Lower leg skin (tissue), 4 donors: ENCODE results near the gene KCNJ14. TPM values are rescaled to one million over a fixed set of nuclear protein-coding genes. Genes with fewer than 3 reads are reported as not detected.

Experiments used
- DNase-seq, 2 donors: peaks; one replicate each; pipeline ENCODE4 v3.0.0-alpha.2; 2019; ENCODE audit warnings: low spot score in 2 of 2
- H3K4me3 ChIP-seq: fragments of 200-600 bp; sonication (generic); 2 replicates; pipeline ENCODE4 v1.5.1; 2017; ENCODE audit warnings: mild to moderate bottlenecking, low read depth; ENCODE audit not compliant: poor library complexity, severe bottlenecking
- POLR2A ChIP-seq, 2 donors: fragments of 450-650 bp; IDR thresholded peaks; one replicate each; pipeline ENCODE4 v1.6.1; 2016 to 2017; ENCODE audit warnings: antibody characterized with exemption in 2 of 2, mild to moderate bottlenecking in 1 of 2, moderate library complexity in 1 of 2
- WGBS, 2 donors: methylation state at CpG; one replicate each; pipeline ENCODE4 v1.1.5; 2018; 5-methylcytosine and 5-hydroxymethylcytosine counted together
- intact Hi-C: fragments of 100-400 bp; cut with DNase I; formaldehyde crosslinking; loops from one replicate; pipeline ENCODE4 v1.15.0; 2023; ENCODE audit warnings: low total_unique reads
- total RNA-seq, 4 donors: library from RNA; depleted of rRNA; stranded (reverse); fragments of >200 nt; gene quantifications; one replicate each; pipeline ENCODE4 v1.1.0, GENCODE V29; 2016
- TF ChIP-seq, protein P1 (sequence below), 3 donors: fragments of 450-650 bp; IDR thresholded peaks; one replicate each; pipeline ENCODE4 v1.5.1; 2016; ENCODE audit warnings: antibody characterized with exemption in 3 of 3, mild to moderate bottlenecking in 3 of 3, moderate library complexity in 2 of 3

KCNJ14 gene
- total RNA-seq, 4 donors from 2014 or later = 0.86 to 4.7 (median 1.4) TPM

DNA sequence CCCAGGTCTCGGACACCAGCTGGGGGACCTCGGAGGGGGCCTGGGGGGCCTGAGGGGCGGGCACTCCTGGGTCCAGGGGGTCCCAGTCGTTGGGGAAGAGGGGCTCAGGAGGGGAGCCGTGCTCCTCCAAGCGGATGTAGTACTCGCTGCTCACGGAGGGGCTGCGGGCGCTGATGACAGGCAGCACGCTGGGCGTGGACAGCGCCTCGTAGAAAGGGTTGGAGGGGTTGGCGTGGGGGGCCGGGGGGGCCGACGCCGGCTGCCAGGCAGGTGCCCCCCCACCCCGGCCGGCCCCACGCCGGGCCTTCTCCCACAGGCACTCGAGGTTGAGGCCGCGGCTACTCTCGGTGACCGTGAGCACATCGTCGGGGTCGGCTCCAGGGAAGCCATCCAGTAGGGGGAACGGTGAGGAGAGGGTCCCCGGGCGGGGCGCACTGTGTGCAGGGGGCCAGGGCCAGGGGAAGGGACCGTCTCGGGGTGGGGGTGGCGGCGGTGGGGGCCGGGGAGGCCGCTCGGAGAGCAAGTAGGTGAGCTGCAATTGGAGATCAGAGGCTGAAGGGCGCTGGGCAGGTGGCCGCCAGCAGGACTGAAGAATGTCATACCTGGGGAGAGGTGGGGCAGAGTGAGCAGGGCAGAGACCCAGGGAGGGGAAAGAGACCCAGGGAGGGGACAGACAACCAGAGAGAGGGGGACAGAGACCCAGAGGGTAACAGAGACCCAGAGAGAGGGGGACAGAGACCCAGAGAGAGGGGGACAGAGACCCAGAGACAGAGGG is 44.1 kb downstream of the KCNJ14 start:
- no peak for DNase-seq
- intact Hi-C loops = loop anchor here (5.0 kb wide), 1 partner anchor 88 kb away; no protein-coding TSS in a partner anchor
- no peak for TF ChIP-seq POLR2A (IDR thresholded peaks at IDR 0.05)
- TF ChIP-seq, protein P1, sequence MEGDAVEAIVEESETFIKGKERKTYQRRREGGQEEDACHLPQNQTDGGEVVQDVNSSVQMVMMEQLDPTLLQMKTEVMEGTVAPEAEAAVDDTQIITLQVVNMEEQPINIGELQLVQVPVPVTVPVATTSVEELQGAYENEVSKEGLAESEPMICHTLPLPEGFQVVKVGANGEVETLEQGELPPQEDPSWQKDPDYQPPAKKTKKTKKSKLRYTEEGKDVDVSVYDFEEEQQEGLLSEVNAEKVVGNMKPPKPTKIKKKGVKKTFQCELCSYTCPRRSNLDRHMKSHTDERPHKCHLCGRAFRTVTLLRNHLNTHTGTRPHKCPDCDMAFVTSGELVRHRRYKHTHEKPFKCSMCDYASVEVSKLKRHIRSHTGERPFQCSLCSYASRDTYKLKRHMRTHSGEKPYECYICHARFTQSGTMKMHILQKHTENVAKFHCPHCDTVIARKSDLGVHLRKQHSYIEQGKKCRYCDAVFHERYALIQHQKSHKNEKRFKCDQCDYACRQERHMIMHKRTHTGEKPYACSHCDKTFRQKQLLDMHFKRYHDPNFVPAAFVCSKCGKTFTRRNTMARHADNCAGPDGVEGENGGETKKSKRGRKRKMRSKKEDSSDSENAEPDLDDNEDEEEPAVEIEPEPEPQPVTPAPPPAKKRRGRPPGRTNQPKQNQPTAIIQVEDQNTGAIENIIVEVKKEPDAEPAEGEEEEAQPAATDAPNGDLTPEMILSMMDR (IDR thresholded peaks at IDR 0.05) = no peak
- H3K4me3 ChIP-seq = no peak overlapping the region
- WGBS, 2 donors = 65 to 77% methylated on average over 26 to 43 of the region's 44 CpGs

DNA sequence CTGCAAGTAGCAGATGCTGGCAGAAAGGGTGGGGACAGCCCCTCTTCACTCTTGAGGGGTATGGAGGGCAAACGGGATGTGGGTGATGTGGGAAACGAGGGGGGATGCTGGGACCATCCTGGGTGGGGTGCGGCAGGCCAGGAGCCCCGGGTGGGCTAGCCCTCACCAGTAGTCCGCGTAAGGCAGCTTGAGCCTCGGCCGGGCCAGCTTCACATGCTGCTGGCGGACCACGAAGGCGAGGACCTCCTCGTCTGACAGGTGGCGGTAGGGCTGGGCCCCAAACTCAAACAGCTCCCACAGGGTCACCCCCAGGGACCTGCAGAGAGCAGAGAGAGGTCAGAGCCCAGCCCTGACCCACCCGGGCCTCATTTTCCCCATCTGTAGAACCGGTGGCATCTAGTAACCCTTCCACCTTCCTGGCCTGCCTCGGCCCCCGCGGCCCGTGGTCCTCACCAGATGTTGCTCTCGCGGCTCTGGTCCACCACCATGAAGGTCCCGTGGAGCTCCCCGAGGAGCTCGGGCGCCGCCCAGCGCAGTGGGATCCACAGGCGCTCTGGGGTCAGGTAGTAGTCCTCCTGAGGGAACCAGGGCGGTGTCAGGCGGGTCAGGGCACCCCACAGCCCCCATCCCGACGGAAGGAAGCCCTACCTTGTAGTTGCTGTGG is 45.6 kb downstream of the KCNJ14 start:
- DNase-seq = no peak

DNA sequence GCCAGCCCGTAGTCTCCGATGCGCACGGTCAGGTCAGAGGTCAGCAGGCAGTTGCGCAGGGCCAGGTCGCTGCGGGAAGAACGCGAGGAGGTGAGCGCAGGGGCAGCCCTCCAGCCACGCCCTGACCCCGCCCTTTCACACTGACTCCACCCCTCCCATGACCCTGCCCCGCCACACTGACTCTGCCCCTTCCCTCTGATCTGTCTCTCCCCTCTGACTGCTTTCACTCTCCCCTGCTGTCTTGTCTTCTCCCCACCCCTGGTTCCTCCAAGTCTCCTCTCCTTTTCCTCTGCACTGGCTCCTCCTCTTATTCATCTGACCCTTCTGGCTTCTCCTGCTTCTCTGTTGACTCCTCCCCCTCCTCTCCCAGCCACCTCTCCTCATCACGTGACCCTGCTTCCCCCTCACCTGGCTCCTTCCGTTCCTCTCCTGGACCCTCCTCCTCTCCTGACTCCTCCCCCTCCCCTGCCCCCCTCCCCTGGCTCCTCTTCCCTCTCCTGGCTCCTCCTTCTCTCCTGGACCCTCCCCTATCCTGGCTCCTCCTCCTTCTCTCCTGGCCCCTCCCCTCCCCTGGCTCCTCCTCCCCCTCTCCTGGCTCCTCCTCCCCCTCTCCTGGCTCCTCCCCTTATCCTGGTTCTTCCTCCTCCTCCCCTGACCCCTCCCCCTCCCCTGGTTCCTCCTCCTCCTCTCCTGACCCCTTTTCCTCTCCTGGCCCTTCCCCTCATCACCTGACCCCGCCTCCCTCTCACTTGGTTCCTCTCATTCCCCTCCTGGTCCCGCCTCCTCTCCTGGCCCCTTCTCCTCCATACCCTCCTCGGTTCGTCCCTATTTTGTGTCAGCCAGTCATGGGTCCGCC is 46.3 kb downstream of the KCNJ14 start:
- WGBS, 2 donors = 4 to 6% methylated on average over 15 to 20 of the region's 20 CpGs
- H3K4me3 ChIP-seq = no peak overlapping the region
- TF ChIP-seq POLR2A (IDR thresholded peaks at IDR 0.05) = no peak
- TF ChIP-seq, protein P1 (IDR thresholded peaks at IDR 0.05) = no peak
- intact Hi-C loops = loop anchor here (5.0 kb wide), 1 partner anchor 86 kb away; no protein-coding TSS in a partner anchor
- peak in 1 of 2 donors; percentile 72 for DNase-seq

More for the DNA sequence above, 45.6 kb downstream of the KCNJ14 start:
- TF ChIP-seq POLR2A (IDR thresholded peaks at IDR 0.05) = no peak
- TF ChIP-seq, protein P1 (IDR thresholded peaks at IDR 0.05) = no peak
- H3K4me3 ChIP-seq = peak overlapping the region; percentile 11
- 49 to 64% methylated on average over 14 to 32 of the region's 32 CpGs for WGBS, 2 donors
- intact Hi-C loops = loop anchor here (5.0 kb wide), 1 partner anchor 86 kb away; no protein-coding TSS in a partner anchor

DNA sequence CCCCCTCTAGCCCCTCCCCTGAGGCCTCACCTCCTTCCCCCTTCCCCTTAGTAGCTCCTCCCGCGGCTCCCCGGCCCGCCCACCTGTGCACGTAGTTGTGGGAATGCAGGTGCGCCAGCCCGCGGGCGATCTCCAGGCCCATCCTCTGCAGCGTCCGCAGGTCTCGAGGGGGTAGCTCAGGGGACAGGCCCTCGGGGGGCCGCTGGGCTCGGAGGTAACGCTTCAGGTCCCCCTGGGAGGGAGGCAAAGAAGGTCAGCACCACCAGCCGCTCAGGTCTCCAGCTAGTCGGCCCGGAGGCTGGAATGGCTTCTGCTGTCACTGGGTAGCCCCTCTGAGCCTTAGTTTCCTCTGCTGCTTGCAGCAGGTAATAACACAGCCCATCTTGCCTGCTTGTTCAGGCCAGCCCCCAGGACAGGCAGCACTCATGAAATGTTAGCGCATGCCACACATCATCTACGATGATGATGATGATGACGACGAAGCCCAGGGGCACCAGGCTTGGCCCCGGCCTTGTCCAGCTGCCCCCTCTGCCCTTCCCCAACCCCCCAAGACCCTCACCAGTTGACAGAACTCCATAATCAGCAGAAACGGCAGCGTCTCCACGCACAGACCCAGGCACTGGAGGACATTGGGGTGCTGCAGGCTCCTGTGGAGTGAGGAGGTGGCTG is 47.1 kb downstream of the KCNJ14 start:
- DNase-seq = no peak
- intact Hi-C loops = loop anchor here (5.0 kb wide), 1 partner anchor 85 kb away; no protein-coding TSS in a partner anchor
- no peak overlapping the region for H3K4me3 ChIP-seq
- 28 to 53% methylated on average over 14 to 27 of the region's 27 CpGs for WGBS, 2 donors
- no peak for TF ChIP-seq POLR2A (IDR thresholded peaks at IDR 0.05)
- TF ChIP-seq, protein P1 (IDR thresholded peaks at IDR 0.05) = no peak

DNA sequence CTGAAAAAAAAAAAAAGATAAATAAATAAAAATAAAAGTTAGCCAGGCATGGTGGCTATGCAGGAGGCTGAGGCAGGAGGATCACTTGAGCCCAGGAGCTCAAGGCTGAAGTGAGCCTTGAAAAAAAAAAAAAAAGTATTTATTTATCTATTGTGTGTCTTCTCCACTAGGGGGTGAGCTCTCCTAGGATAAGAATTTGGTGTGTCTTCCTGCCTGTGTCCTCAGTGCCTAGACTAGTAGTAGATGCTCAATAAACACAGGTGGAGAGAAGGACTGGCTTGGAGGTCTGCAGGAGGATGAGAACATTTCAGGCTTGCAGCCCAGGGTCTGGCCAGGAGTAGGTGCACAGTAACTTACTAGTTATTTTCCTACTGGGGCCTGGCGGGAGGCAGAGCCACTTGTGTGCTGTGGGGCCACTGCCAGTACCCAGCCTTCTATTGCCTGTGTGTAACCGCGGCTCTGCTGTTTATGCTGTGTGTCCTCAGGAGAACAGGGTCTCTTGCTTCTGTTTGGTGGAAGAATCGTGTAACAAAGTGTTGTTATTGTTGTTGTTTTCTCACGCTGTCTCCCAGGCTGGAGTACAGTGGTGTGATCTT is 50.9 kb downstream of the KCNJ14 start:
- no peak overlapping the region for H3K4me3 ChIP-seq
- intact Hi-C loops = no loop called here
- DNase-seq = no peak
- WGBS, 2 donors = 84 to 90% methylated on average over 5 of the region's 5 CpGs
- TF ChIP-seq POLR2A (IDR thresholded peaks at IDR 0.05) = no peak
- TF ChIP-seq, protein P1 (IDR thresholded peaks at IDR 0.05) = peak in 1 of 3 donors; percentile 19
